Activated T-helper 1 cell treated with anti-CD3 and anti-CD28 coated beads, Interleukin-12 subunit alpha, Interleukin-12 subunit beta, Interleukin-2, Interleukin-4 antibody, amounts not matched to agents 30 ng/mL and 10 ng/mL and 1 ng/mL, durations not matched to agents 14 hours and 24 hours and 36 hours (primary cell): ENCODE results near the gene TXNRD2. TPM values are rescaled to one million over a fixed set of nuclear protein-coding genes. Genes with fewer than 3 reads are reported as not detected.
"Not testable (repeated sequence)": the region's sequence is repeated elsewhere in the genome, so short reads cannot be mapped to it uniquely, and the experiment has no call there.

Experiments used
- DNase-seq: peaks from one replicate; pipeline ENCODE4 v3.0.0; 2021; ENCODE audit warnings: low spot score
- H3K27ac Mint-ChIP-seq: one replicate; pipeline ENCODE4 v1.8.0; 2021; ENCODE audit warnings: mild to moderate bottlenecking, mixed read lengths
- H3K27me3 Mint-ChIP-seq: one replicate; pipeline ENCODE4 v1.8.0; 2022; ENCODE audit warnings: mild to moderate bottlenecking, moderate library complexity, mixed read lengths; ENCODE audit not compliant: insufficient read depth
- H3K36me3 Mint-ChIP-seq: one replicate; pipeline ENCODE4 v1.8.0; 2021; ENCODE audit warnings: low read depth, mixed read lengths
- H3K4me1 Mint-ChIP-seq: one replicate; pipeline ENCODE4 v1.8.0; 2021; ENCODE audit warnings: low read depth, mixed read lengths
- H3K4me3 Mint-ChIP-seq: one replicate; pipeline ENCODE4 v1.8.0; 2021; ENCODE audit warnings: mild to moderate bottlenecking, moderate library complexity, mixed read lengths
- H3K9me3 Mint-ChIP-seq: one replicate; pipeline ENCODE4 v1.8.0; 2021; ENCODE audit warnings: mixed read lengths
- intact Hi-C: fragments of 100-400 bp; cut with micrococcal nuclease; formaldehyde crosslinking; loops from one replicate; pipeline ENCODE4 v1.15.1; 2024
- total RNA-seq: library from RNA; stranded (reverse); gene quantifications from 2 replicates; pipeline ENCODE4 v1.2.3, GENCODE V29; 2022

TXNRD2 gene
- total RNA-seq, 1 donor from 2014 or later = 20.0 TPM

DNA sequence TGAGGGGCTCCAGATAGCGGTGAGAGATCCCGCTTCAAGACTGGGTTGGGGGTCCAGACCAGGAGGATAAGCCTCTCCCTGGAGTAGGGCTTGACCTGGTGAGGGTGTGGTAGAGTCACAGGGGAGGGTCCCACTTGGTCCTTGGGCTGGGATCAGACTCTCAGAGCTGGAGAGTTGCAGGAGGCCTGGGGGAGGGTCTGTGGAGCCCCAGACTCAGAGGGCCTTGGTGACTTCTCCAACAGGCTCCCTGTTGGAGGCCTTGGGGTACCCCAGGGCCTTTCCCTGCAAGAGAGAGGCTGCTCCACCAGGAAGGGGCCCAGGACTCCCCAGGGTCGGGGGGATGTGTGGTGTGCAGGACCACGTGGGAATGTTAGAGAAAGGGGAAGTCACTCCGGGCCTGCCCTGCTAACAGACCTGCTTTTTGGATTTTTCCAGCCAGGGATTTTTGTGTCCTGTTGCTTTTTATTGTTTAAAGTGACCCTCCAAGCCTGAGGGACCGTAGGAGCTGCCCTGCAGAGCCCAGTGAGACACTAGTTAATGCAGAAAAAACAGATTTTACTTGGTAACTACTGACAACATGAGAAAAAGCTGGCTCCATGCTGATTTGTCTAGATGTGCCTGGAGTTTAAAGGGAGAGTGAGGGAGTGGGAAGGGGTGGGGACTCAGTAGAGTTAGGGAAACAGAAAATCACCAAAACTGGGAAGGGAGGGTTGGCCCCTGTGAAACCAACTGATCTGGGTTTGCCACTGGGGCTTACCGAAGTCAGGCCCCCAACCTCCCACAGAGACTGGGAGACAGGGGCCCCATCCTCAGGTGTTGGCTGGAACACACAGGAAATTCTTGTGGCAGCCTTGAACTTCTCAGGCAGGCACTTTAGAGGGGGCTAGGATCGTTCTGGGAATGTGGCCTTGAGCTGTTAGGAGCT, 801 bp upstream of the TXNRD2 start:
- H3K27ac Mint-ChIP-seq = peak overlapping the region; percentile 93
- no peak for DNase-seq
- intact Hi-C loops = loop anchor here (5.0 kb wide), 1 partner anchor 50 kb away; no protein-coding TSS in a partner anchor
- no peaks in the 10 kb centered on the region for H3K9me3 Mint-ChIP-seq
- peaks cover 12% of the 10 kb centered on the region for H3K36me3 Mint-ChIP-seq
- peak overlapping the region; percentile 98 for H3K4me3 Mint-ChIP-seq
- H3K27me3 Mint-ChIP-seq = peaks cover 1% of the 10 kb centered on the region
- peaks cover 32% of the 10 kb centered on the region for H3K4me1 Mint-ChIP-seq

- no peak for DNase-seq
- Mint-ChIP-seq H3K36me3 (peaks cover 21% of the 10 kb centered on the region), H3K9me3 (peaks cover 15% of the 10 kb centered on the region), H3K4me1 (peaks cover 27% of the 10 kb centered on the region), H3K27me3 (peaks cover 1% of the 10 kb centered on the region), H3K27ac (peak overlapping the region; percentile 87), H3K4me3 (peak overlapping the region; percentile 98)
- intact Hi-C loops = loop anchor here (1.0 to 5.0 kb wide), 2 partner anchors 48 to 86 kb away; partner anchors contain the start of genes GNB1L and RTL10
Observed at GRCh38 chr22:19940536-19941364, 868 bp downstream of the TXNRD2 start.

GRCh38 chr22:19937616-19938473, 3.8 kb downstream of the TXNRD2 start:
- Mint-ChIP-seq H3K4me3 (no peak overlapping the region), H3K27ac (no peak overlapping the region), H3K4me1 (peaks cover 17% of the 10 kb centered on the region), H3K9me3 (peaks cover 21% of the 10 kb centered on the region), H3K36me3 (peaks cover 24% of the 10 kb centered on the region), H3K27me3 (peaks cover 1% of the 10 kb centered on the region)
- DNase-seq = no peak
- intact Hi-C loops = no loop called here

DNA sequence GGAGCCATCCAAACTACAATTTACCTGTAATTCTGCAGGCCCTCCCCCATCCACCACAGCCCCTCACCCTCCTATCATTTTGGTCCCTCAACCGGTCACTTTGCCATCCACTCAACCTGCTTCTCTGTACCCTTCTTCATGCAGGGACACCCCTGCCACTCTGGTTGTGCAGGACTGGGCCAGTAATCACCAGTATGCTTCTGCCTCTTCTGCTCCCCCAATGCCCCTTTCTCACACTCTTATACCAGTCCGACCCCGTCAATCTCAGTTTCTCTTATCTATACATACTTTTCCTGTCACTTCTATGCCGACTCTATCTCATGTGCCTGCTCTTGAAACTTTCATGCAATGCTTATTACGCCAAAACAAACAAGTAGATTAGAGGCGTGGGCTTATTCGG, 5.1 kb downstream of the TXNRD2 start:
- H3K27me3 Mint-ChIP-seq = peaks cover 1% of the 10 kb centered on the region
- peaks cover 22% of the 10 kb centered on the region for H3K36me3 Mint-ChIP-seq
- intact Hi-C loops = no loop called here
- peaks cover 21% of the 10 kb centered on the region for H3K9me3 Mint-ChIP-seq
- no peak overlapping the region for H3K4me3 Mint-ChIP-seq
- DNase-seq = no peak
- H3K4me1 Mint-ChIP-seq = peaks cover 10% of the 10 kb centered on the region
- H3K27ac Mint-ChIP-seq = no peak overlapping the region

DNA sequence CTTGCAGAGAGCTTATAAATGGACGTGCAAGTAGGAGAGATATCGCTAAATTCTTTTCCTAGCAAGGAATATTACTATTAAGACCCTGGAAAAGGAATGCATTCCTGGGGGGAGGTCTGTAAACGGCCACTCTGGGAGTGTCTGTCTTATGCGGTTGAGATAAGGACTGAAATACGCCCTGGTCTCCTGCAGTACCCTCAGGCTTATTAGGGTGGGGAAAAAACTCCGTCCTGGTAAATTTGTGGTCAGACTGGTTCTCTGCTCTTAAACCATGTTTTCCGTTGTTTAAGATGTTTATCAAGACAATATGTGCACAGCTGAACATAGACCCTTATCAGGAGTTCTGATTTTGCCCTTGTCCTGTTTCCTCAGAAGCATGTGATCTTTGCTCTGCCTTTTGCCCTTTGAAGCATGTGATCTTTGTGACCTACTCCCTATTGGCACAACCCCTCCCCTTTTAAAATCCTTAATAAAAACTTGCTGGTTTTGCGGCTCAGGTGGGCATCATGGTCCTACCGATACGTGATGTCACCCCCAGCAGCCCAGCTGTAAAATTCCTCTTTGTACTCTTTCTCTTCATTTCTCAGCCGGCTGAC, 6.4 kb downstream of the TXNRD2 start:
- H3K27ac Mint-ChIP-seq, intact Hi-C loops, H3K4me3 Mint-ChIP-seq, H3K27me3 Mint-ChIP-seq, DNase-seq, H3K4me1 Mint-ChIP-seq: not testable (repeated sequence)
- Mint-ChIP-seq H3K9me3 (peaks cover 21% of the 10 kb centered on the region), H3K36me3 (peaks cover 22% of the 10 kb centered on the region)

DNA sequence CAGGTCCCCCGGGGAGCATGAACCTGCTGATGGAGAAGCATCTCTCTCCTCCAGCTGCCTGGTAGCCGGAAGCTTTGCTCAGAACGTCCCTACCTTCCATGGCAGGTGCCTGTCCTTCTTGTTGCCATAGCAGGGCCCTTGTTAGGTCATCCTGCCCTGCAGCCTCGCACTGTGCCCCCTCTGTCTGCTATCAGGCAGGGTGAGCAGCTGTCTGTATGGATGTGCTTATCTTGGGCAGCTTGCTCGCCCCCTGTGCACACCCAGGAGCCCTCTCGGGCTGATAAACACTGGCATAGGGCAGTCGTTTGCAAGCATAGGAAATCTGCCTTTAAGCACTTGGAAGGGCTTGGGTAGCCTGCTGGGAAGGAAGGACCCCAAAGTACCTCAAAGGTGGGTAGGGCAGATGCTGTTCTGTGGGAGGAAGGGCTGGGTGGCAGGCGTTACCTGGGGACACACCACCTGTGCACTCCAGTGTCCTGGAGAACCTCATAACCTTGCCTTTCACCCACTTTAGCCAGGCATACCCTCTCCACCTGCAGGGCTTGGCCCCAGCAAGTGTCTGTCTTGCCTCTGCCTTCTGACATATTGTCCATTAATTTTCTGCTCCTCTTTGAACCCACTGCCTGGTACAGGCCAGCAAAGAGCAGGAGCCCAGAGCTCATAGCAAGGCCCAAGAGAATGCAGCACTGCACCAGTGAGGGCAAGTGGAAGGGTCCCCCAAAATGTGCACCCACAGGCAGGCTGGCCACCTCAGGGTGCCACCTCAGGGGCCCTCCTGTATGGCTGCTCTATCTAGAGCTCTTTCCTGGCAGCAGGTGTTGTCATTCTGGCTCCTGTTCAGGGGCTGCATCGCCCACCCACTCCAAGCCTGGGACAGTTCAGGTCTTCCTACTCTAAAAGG, 8.0 kb downstream of the TXNRD2 start:
- Mint-ChIP-seq H3K27ac (no peak overlapping the region), H3K36me3 (peaks cover 22% of the 10 kb centered on the region), H3K4me1 (no peaks in the 10 kb centered on the region), H3K27me3 (no peaks in the 10 kb centered on the region), H3K9me3 (peaks cover 21% of the 10 kb centered on the region), H3K4me3 (no peak overlapping the region)
- intact Hi-C loops = no loop called here
- no peak for DNase-seq

GRCh38 chr22:19932367-19933206, 9.0 kb downstream of the TXNRD2 start:
- DNase-seq = no peak
- H3K27ac Mint-ChIP-seq = no peak overlapping the region
- peaks cover 21% of the 10 kb centered on the region for H3K9me3 Mint-ChIP-seq
- intact Hi-C loops = no loop called here
- no peaks in the 10 kb centered on the region for H3K4me1 Mint-ChIP-seq
- H3K36me3 Mint-ChIP-seq = peaks cover 18% of the 10 kb centered on the region
- no peaks in the 10 kb centered on the region for H3K27me3 Mint-ChIP-seq
- no peak overlapping the region for H3K4me3 Mint-ChIP-seq

DNA sequence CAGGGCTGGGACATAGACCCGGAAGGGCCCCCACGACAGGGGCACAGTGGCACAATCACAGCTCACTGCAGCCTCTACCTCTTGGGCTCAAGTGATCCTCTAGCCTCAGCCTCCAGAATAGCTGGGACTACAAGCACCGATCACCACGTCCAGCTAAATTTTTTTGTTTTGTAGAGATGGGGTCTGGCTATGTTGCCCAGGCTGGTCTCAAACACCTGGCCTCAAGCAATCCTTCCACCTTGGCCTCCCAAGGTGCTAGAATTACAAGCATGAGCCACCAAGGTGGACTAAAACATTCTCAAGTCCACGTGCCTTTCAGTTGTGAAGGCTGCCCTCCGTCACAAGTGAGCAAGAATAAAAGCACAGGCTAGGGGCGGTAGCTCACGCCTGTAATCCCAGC, 10.1 kb downstream of the TXNRD2 start:
- no peaks in the 10 kb centered on the region for H3K4me1 Mint-ChIP-seq
- no peak overlapping the region for H3K27ac Mint-ChIP-seq
- DNase-seq = no peak
- intact Hi-C loops = no loop called here
- no peaks in the 10 kb centered on the region for H3K27me3 Mint-ChIP-seq
- peaks cover 12% of the 10 kb centered on the region for H3K36me3 Mint-ChIP-seq
- H3K4me3 Mint-ChIP-seq = no peak overlapping the region
- H3K9me3 Mint-ChIP-seq = peaks cover 13% of the 10 kb centered on the region

DNA sequence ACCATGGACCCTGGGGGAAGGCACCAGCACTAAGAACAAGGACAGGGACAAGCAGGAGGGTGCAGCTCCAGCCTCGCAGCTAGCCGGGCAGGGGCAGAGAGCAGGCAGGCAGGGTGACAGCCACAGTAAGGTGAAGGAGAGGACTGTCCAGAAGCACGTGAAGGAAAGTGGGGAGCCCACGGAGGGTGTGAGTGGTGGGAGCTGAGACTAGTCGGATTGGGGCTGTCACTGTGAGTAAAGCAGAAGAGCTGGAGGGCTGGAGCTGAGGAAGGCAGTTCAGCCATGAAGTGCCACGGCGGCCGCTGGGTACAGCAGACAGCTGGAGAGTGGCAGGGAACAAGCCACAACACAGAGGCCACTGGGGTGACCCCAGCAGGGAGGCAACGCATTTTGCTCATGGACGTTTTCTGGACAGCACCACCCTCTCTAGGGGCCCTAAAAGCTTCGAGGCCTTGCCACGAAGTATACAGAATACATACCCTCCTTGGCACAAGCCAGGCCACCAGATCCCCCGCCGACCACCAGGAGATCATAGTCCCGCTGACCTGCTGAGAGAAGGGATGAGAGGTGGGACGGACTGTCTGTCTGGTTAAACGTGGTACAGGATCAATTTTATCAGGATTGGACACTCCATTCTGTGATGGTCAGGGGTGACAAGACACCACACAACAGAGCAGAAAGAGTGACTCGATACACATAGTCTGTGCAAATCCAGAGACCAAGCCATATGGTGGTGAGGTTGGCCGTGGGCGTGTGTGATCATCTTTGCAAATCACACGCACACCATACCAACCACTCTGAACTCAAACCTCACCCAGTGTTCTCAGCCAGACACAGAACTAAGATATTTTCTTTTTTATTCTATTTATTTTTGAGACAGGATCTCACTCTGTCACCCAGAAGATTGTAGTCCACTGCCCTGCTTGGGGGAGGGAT, 10.8 kb downstream of the TXNRD2 start:
- H3K27me3 Mint-ChIP-seq = no peaks in the 10 kb centered on the region
- no peak overlapping the region for H3K27ac Mint-ChIP-seq
- no peaks in the 10 kb centered on the region for H3K4me1 Mint-ChIP-seq
- intact Hi-C loops = no loop called here
- H3K36me3 Mint-ChIP-seq = peaks cover 7% of the 10 kb centered on the region
- H3K4me3 Mint-ChIP-seq = no peak overlapping the region
- peaks cover 6% of the 10 kb centered on the region for H3K9me3 Mint-ChIP-seq
- DNase-seq = no peak
